Mesothelial cell of epicardium (in vitro differentiated cells): ENCODE results near the gene COQ2. TPM values are rescaled to one million over a fixed set of nuclear protein-coding genes. Genes with fewer than 3 reads are reported as not detected.

Experiments
- DNase-seq, 2 experiments: peaks; one replicate each; pipeline ENCODE4 v3.0.0; 2021; ENCODE audit warnings: low spot score in 2 of 2; ENCODE audit not compliant: unreplicated experiment in 2 of 2
- H3K27ac Mint-ChIP-seq: 2 replicates; pipeline ENCODE4 v1.8.0; 2021; ENCODE audit warnings: mixed read lengths
- H3K27me3 Mint-ChIP-seq: 2 replicates; pipeline ENCODE4 v1.8.0; 2021; ENCODE audit warnings: low read depth, mixed read lengths
- H3K36me3 Mint-ChIP-seq: 2 replicates; pipeline ENCODE4 v1.8.0; 2021; ENCODE audit warnings: mixed read lengths
- H3K4me1 Mint-ChIP-seq: 2 replicates; pipeline ENCODE4 v1.8.0; 2021; ENCODE audit warnings: mixed read lengths
- H3K4me3 Mint-ChIP-seq: 2 replicates; pipeline ENCODE4 v1.8.0; 2021; ENCODE audit warnings: mild to moderate bottlenecking, moderate library complexity, mixed read lengths
- H3K9me3 Mint-ChIP-seq: 2 replicates; pipeline ENCODE4 v1.8.0; 2021; ENCODE audit warnings: mixed read lengths
- CTCF ChIP-seq: fragments of 200-600 bp; sonication (generic); IDR thresholded peaks from one replicate; pipeline ENCODE4 v1.5.0; 2021; ENCODE audit warnings: antibody characterized with exemption; ENCODE audit not compliant: unreplicated experiment
- total RNA-seq: library from RNA; stranded (reverse); gene quantifications from 3 replicates; pipeline ENCODE4 v1.2.1, GENCODE V29; 2021

COQ2 gene
- total RNA-seq, 1 donor from 2014 or later, result 8.0 TPM

GRCh38 chr4:83248486-83248885 is 36.1 kb downstream of the COQ2 start:
- no peak overlapping the region for H3K27ac Mint-ChIP-seq
- no peaks in the 10 kb centered on the region for H3K4me1 Mint-ChIP-seq
- TF ChIP-seq CTCF, result no peak
- H3K36me3 Mint-ChIP-seq, result no peaks in the 10 kb centered on the region
- DNase-seq, result no peak
- peaks cover 5% of the 10 kb centered on the region for H3K9me3 Mint-ChIP-seq
- no peak overlapping the region for H3K4me3 Mint-ChIP-seq
- H3K27me3 Mint-ChIP-seq, result no peaks in the 10 kb centered on the region

GRCh38 chr4:83247415-83248357 is 36.9 kb downstream of the COQ2 start:
- H3K9me3 Mint-ChIP-seq, result peaks cover 5% of the 10 kb centered on the region
- no peak overlapping the region for H3K4me3 Mint-ChIP-seq
- no peak for TF ChIP-seq CTCF
- H3K36me3 Mint-ChIP-seq, result no peaks in the 10 kb centered on the region
- no peaks in the 10 kb centered on the region for H3K4me1 Mint-ChIP-seq
- no peak for DNase-seq
- H3K27me3 Mint-ChIP-seq, result no peaks in the 10 kb centered on the region
- no peak overlapping the region for H3K27ac Mint-ChIP-seq

- Mint-ChIP-seq H3K27ac (no peak overlapping the region), H3K36me3 (no peaks in the 10 kb centered on the region), H3K9me3 (peaks cover 5% of the 10 kb centered on the region), H3K4me1 (peaks cover 2% of the 10 kb centered on the region), H3K4me3 (no peak overlapping the region), H3K27me3 (no peaks in the 10 kb centered on the region)
- TF ChIP-seq CTCF, result no peak
- no peak for DNase-seq
Observed at GRCh38 chr4:83241132-83241531, 43.5 kb downstream of the COQ2 start.

GRCh38 chr4:83240379-83240875 is 44.2 kb downstream of the COQ2 start:
- no peaks in the 10 kb centered on the region for H3K36me3 Mint-ChIP-seq
- TF ChIP-seq CTCF, result no peak
- no peak overlapping the region for H3K4me3 Mint-ChIP-seq
- H3K27me3 Mint-ChIP-seq, result no peaks in the 10 kb centered on the region
- peaks cover 2% of the 10 kb centered on the region for H3K4me1 Mint-ChIP-seq
- no peak overlapping the region for H3K27ac Mint-ChIP-seq
- H3K9me3 Mint-ChIP-seq, result peaks cover 5% of the 10 kb centered on the region
- no peak for DNase-seq

GRCh38 chr4:83238393-83239248 is 46.0 kb downstream of the COQ2 start:
- no peak for DNase-seq
- Mint-ChIP-seq H3K9me3 (no peaks in the 10 kb centered on the region), H3K36me3 (no peaks in the 10 kb centered on the region), H3K4me1 (peaks cover 2% of the 10 kb centered on the region), H3K27me3 (no peaks in the 10 kb centered on the region), H3K27ac (no peak overlapping the region), H3K4me3 (no peak overlapping the region)
- TF ChIP-seq CTCF, result no peak
